A673 (cell line): Measurements from ENCODE around the gene TLCD4. TPM values are rescaled to one million over a fixed set of nuclear protein-coding genes. Genes with fewer than 3 reads are reported as not detected.
A peak's percentile ranks its signal among the peaks of the same experiment; 100 is the strongest.

ENCODE experiments used
- BruUV-seq: library from RNA; stranded (reverse); fragments of 400-500 nt; replicated peaks from 2 replicates; lab custom pipeline; 2021; lab: Mats Ljungman, UMichigan
- CTCF ChIA-PET: fragments of 300-600 bp; sonication (Branson Sonifier 250); formaldehyde crosslinking; loops from one replicate; lab custom pipeline; 2022; ENCODE audit warnings: antibody characterized with exemption; lab: Charles Lee
- POLR2A ChIA-PET: fragments of 300-600 bp; sonication (Branson Sonifier 250); formaldehyde crosslinking; loops from one replicate; lab custom pipeline; 2022; ENCODE audit warnings: antibody characterized with exemption; ENCODE audit not compliant: low non-redundant PET; lab: Charles Lee
- DNase-seq: peaks from one replicate; pipeline ENCODE4 v3.0.0-alpha.2; 2015; ENCODE audit warnings: low spot score
- H3K27ac ChIP-seq: fragments of 200-600 bp; sonication (generic); 2 replicates; pipeline ENCODE4 v1.5.1; 2016; ENCODE audit warnings: mixed run types, low read depth, mild to moderate bottlenecking, mixed read lengths, antibody characterized with exemption, low read length; ENCODE audit not compliant: poor library complexity, severe bottlenecking
- H3K27me3 ChIP-seq: fragments of 200-600 bp; sonication (generic); replicated peaks from 2 replicates; pipeline ENCODE4 v1.6.1; 2017; ENCODE audit warnings: mixed run types, low read depth, mild to moderate bottlenecking, mixed read lengths, antibody characterized with exemption, low read length; ENCODE audit not compliant: insufficient read depth, poor library complexity
- H3K36me3 ChIP-seq: fragments of 200-600 bp; sonication (generic); 2 replicates; pipeline ENCODE4 v1.6.1; 2016; ENCODE audit warnings: mixed run types, mild to moderate bottlenecking, mixed read lengths, antibody characterized with exemption, low read length; ENCODE audit not compliant: insufficient read depth, poor library complexity, severe bottlenecking
- H3K4me1 ChIP-seq: fragments of 200-600 bp; sonication (generic); 2 replicates; pipeline ENCODE4 v1.6.1; 2017; ENCODE audit warnings: mixed run types, mild to moderate bottlenecking, mixed read lengths, antibody characterized with exemption, low read length; ENCODE audit not compliant: insufficient read depth, poor library complexity, severe bottlenecking
- H3K4me3 ChIP-seq: fragments of 200-600 bp; sonication (generic); 2 replicates; pipeline ENCODE4 v1.5.1; 2016; ENCODE audit warnings: low read depth, mixed run types, mild to moderate bottlenecking, mixed read lengths, low read length; ENCODE audit not compliant: poor library complexity, severe bottlenecking
- H3K9me3 ChIP-seq: fragments of 200-600 bp; sonication (generic); 2 replicates; pipeline ENCODE4 v1.6.1; 2016; ENCODE audit warnings: mixed run types, low read depth, mild to moderate bottlenecking, mixed read lengths, antibody characterized with exemption, low read length; ENCODE audit not compliant: poor library complexity, severe bottlenecking
- CTCF ChIP-seq: fragments of 300-800, 200-600 bp; sonication (generic); conservative IDR thresholded peaks from 2 replicates; pipeline ENCODE4 v1.5.1; 2017; ENCODE audit warnings: low read depth, mild to moderate bottlenecking, antibody characterized with exemption, low read length, moderate library complexity, mixed read lengths
- EZH2 ChIP-seq: fragments of 200-600 bp; sonication (generic); IDR thresholded peaks from 2 replicates; pipeline ENCODE4 v1.6.1; 2017; ENCODE audit warnings: borderline replicate concordance, low read depth, mild to moderate bottlenecking, mixed read lengths, antibody characterized with exemption, low read length; ENCODE audit not compliant: poor library complexity, severe bottlenecking
- intact Hi-C: fragments of 100-400 bp; cut with micrococcal nuclease; formaldehyde crosslinking; loops from one replicate; pipeline ENCODE4 v1.10.0; 2022; ENCODE audit not compliant: unreplicated experiment
- total RNA-seq: library from RNA; stranded (reverse); gene quantifications from 2 replicates; pipeline ENCODE4 v1.2.3, GENCODE V29; 2021

The TLCD4 gene
- total RNA-seq, 1 experiment from 2014 or later, result not detected

- Histone ChIP-seq H3K4me3 (no peak overlapping the region), H3K36me3 (no peaks in the 10 kb centered on the region), H3K9me3 (no peaks in the 10 kb centered on the region), H3K4me1 (no peaks in the 10 kb centered on the region), H3K27me3 (peaks cover 52% of the 10 kb centered on the region), H3K27ac (no peak overlapping the region)
- BruUV-seq, result no TSS peak
- intact Hi-C loops, result no loop called here
- TF ChIP-seq EZH2 (no peak), CTCF (no peak)
- DNase-seq, result no peak
- POLR2A ChIA-PET, result no interaction called here
- CTCF ChIA-PET, result interaction anchor here (0.7 kb wide), 1 partner anchor 541 kb away, joined by 3 read pairs; no protein-coding TSS in a partner anchor
Observed at GRCh38 chr1:95080446-95080845, 36.7 kb upstream of the TLCD4 start.

GRCh38 chr1:95080879-95081278, 36.3 kb upstream of the TLCD4 start:
- ChIA-PET CTCF (interaction anchor here (0.8 kb wide), 1 partner anchor 38 kb away, joined by 3 read pairs; no protein-coding TSS in a partner anchor), POLR2A (no interaction called here)
- no peaks in the 10 kb centered on the region for H3K9me3 ChIP-seq
- H3K36me3 ChIP-seq, result no peaks in the 10 kb centered on the region
- H3K27ac ChIP-seq, result no peak overlapping the region
- H3K4me3 ChIP-seq, result no peak overlapping the region
- TF ChIP-seq CTCF (no peak), EZH2 (no peak)
- no TSS peak for BruUV-seq
- DNase-seq, result no peak
- H3K27me3 ChIP-seq, result peaks cover 52% of the 10 kb centered on the region
- H3K4me1 ChIP-seq, result no peaks in the 10 kb centered on the region
- intact Hi-C loops, result no loop called here

GRCh38 chr1:95084317-95085176, 32.6 kb upstream of the TLCD4 start:
- H3K27me3 ChIP-seq, result peaks cover 23% of the 10 kb centered on the region
- DNase-seq, result peak; percentile 70
- H3K9me3 ChIP-seq, result no peaks in the 10 kb centered on the region
- no peak overlapping the region for H3K4me3 ChIP-seq
- TF ChIP-seq CTCF (peak; percentile 87), EZH2 (no peak)
- no peaks in the 10 kb centered on the region for H3K4me1 ChIP-seq
- intact Hi-C loops, result loop anchor here (1.0 kb wide), 1 partner anchor 149 kb away; no protein-coding TSS in a partner anchor
- no peaks in the 10 kb centered on the region for H3K36me3 ChIP-seq
- ChIA-PET POLR2A (no interaction called here), CTCF (interaction anchor here (0.5 to 2.4 kb wide), 3 partner anchors 33 to 149 kb away, joined by 4 to 23 read pairs (median 5); partner anchors contain the start of genes RWDD3 and TLCD4)
- no TSS peak for BruUV-seq
- H3K27ac ChIP-seq, result no peak overlapping the region
